G401 (cell line): ENCODE results near the gene MTERF4. TPM values are rescaled to one million over a fixed set of nuclear protein-coding genes. Genes with fewer than 3 reads are reported as not detected.
"Not testable (repeated sequence)": the region's sequence is repeated elsewhere in the genome, so short reads cannot be mapped to it uniquely, and the experiment has no call there.

Experiments
- DNase-seq: peaks from one replicate; pipeline ENCODE4 v3.0.0-alpha.2; 2015; ENCODE audit warnings: low spot score
- in situ Hi-C: cut with HindIII; loops from 2 replicates; pipeline ENCODE4 v1.10.0; 2016; ENCODE audit warnings: low sequenced_read_pairs, mixed read lengths
- total RNA-seq: library from RNA; depleted of rRNA; stranded (reverse); fragments of >200 nt; shearing (Covaris generic); gene quantifications from 2 replicates; pipeline ENCODE4 v1.2.3, GENCODE V29; 2014

Gene MTERF4
- total RNA-seq, 1 experiment from 2014 or later: 17.5 TPM

GRCh38 chr2:241094924-241095420 is 7.1 kb downstream of the MTERF4 start:
- DNase-seq: no peak

GRCh38 chr2:241094172-241094571 is 7.9 kb downstream of the MTERF4 start:
- DNase-seq: no peak
- in situ Hi-C loops: no loop called here

More at GRCh38 chr2:241094924-241095420, 7.1 kb downstream of the MTERF4 start:
- in situ Hi-C loops: no loop called here

- in situ Hi-C loops, DNase-seq: not testable (repeated sequence)
Observed at GRCh38 chr2:241093133-241093781, 8.8 kb downstream of the MTERF4 start.

- DNase-seq: no peak
- in situ Hi-C loops: no loop called here
Observed at GRCh38 chr2:241092677-241093076, 9.4 kb downstream of the MTERF4 start.

- in situ Hi-C loops: no loop called here
Observed at GRCh38 chr2:241091734-241092445, 10.2 kb downstream of the MTERF4 start.

GRCh38 chr2:241091201-241091600 is 10.9 kb downstream of the MTERF4 start:
- DNase-seq: peak; percentile 8
- in situ Hi-C loops: no loop called here

More at GRCh38 chr2:241091734-241092445, 10.2 kb downstream of the MTERF4 start:
- no peak for DNase-seq

GRCh38 chr2:241088791-241089732 is 13.0 kb downstream of the MTERF4 start:
- no peak for DNase-seq
- in situ Hi-C loops: no loop called here

GRCh38 chr2:241088376-241088775 is 13.7 kb downstream of the MTERF4 start:
- in situ Hi-C loops: no loop called here
- no peak for DNase-seq

- no peak for DNase-seq
- in situ Hi-C loops: no loop called here
Observed at GRCh38 chr2:241087420-241088268, 14.4 kb downstream of the MTERF4 start.

- in situ Hi-C loops: loop anchor here (5.0 kb wide), 1 partner anchor 122 kb away; no protein-coding TSS in a partner anchor
Observed at GRCh38 chr2:241084856-241085444, 17.1 kb downstream of the MTERF4 start.

GRCh38 chr2:241083091-241083415 is 19.0 kb downstream of the MTERF4 start:
- in situ Hi-C loops: loop anchor here (5.0 kb wide), 1 partner anchor 124 kb away; no protein-coding TSS in a partner anchor
- no peak for DNase-seq

More at GRCh38 chr2:241084856-241085444, 17.1 kb downstream of the MTERF4 start:
- no peak for DNase-seq

GRCh38 chr2:241082341-241083090 is 19.6 kb downstream of the MTERF4 start:
- DNase-seq: peak; percentile 93
- in situ Hi-C loops: loop anchor here (5.0 kb wide), 1 partner anchor 125 kb away; no protein-coding TSS in a partner anchor

- peak; percentile 4 for DNase-seq
- in situ Hi-C loops: loop anchor here (5.0 kb wide), 1 partner anchor 126 kb away; no protein-coding TSS in a partner anchor
Observed at GRCh38 chr2:241081643-241082340, 20.3 kb downstream of the MTERF4 start.

- no peak for DNase-seq
- in situ Hi-C loops: loop anchor here (5.0 kb wide), 1 partner anchor 126 kb away; no protein-coding TSS in a partner anchor
Observed at GRCh38 chr2:241081190-241081642, 20.9 kb downstream of the MTERF4 start.

- peak; percentile 43 for DNase-seq
Observed at GRCh38 chr2:241080405-241081189, 21.5 kb downstream of the MTERF4 start.

More at GRCh38 chr2:241080405-241081189, 21.5 kb downstream of the MTERF4 start:
- in situ Hi-C loops: loop anchor here (5.0 kb wide), 1 partner anchor 127 kb away; no protein-coding TSS in a partner anchor
